ENCODE measurements around the gene DHX32.
"Not testable (repeated sequence)": the region's sequence is repeated elsewhere in the genome, so short reads cannot be mapped to it uniquely, and the experiment has no call there.

Gene DHX32

GRCh38 chr10:125881192-125881591, at the start of gene DHX32:
Gene DHX32 (minus strand): TSS chr10:125881292. CDS start chr10:125880824, 468 bp downstream.
- ATAC-seq (replicated peaks; ENCODE audit: extremely low read depth, poor library complexity, severe bottlenecking) (no peak), DNase-seq (ENCODE audit: low spot score in 2 of 2) (no peak)
- H3K9me3 Mint-ChIP-seq, result no peaks in the 10 kb centered on the region
- no peak within 1 kb of the TSS for H3K27ac Mint-ChIP-seq (ENCODE audit: low read depth)
- no peaks in the 10 kb centered on the region for H3K4me1 Mint-ChIP-seq
- peaks cover 6% of the 10 kb centered on the region for H3K36me3 Mint-ChIP-seq (ENCODE audit: insufficient read depth)
- no peak within 1 kb of the TSS for H3K4me3 Mint-ChIP-seq
- peaks cover 29% of the 10 kb centered on the region for H3K27me3 Mint-ChIP-seq

- DNase-seq (ENCODE audit: low spot score in 2 of 2), result no peak
- Mint-ChIP-seq H3K27me3 (peaks cover 49% of the 10 kb centered on the region), H3K4me1 (no peaks in the 10 kb centered on the region), H3K4me3 (no peak overlapping the region), H3K36me3 (ENCODE audit: insufficient read depth) (no peaks in the 10 kb centered on the region), H3K9me3 (no peaks in the 10 kb centered on the region), H3K27ac (ENCODE audit: low read depth) (no peak overlapping the region)
- no peak for ATAC-seq (replicated peaks; ENCODE audit: extremely low read depth, poor library complexity, severe bottlenecking)
These were observed 48.5 kb upstream of the DHX32 start for GRCh38 chr10:125929618-125930017.

- no peak overlapping the region for H3K4me3 Mint-ChIP-seq
- ATAC-seq (replicated peaks; ENCODE audit: extremely low read depth, poor library complexity, severe bottlenecking), result no peak
These were observed 48.0 kb upstream of the DHX32 start for GRCh38 chr10:125928928-125929585.

GRCh38 chr10:125927265-125927664, 46.2 kb upstream of the DHX32 start:
- not testable (repeated sequence) for ATAC-seq (replicated peaks; ENCODE audit: extremely low read depth, poor library complexity, severe bottlenecking); H3K36me3 Mint-ChIP-seq (ENCODE audit: insufficient read depth); H3K4me3 Mint-ChIP-seq; H3K9me3 Mint-ChIP-seq; H3K4me1 Mint-ChIP-seq; H3K27ac Mint-ChIP-seq (ENCODE audit: low read depth); DNase-seq (ENCODE audit: low spot score in 2 of 2)
- peaks cover 25% of the 10 kb centered on the region for H3K27me3 Mint-ChIP-seq

More at GRCh38 chr10:125928928-125929585, 48.0 kb upstream of the DHX32 start:
- Mint-ChIP-seq H3K27ac (ENCODE audit: low read depth) (no peak overlapping the region), H3K4me1 (no peaks in the 10 kb centered on the region), H3K36me3 (ENCODE audit: insufficient read depth) (no peaks in the 10 kb centered on the region), H3K9me3 (no peaks in the 10 kb centered on the region), H3K27me3 (peaks cover 43% of the 10 kb centered on the region)
- no peak for DNase-seq (ENCODE audit: low spot score in 2 of 2)

GRCh38 chr10:125926247-125926646, 45.2 kb upstream of the DHX32 start:
- Mint-ChIP-seq H3K4me1 (no peaks in the 10 kb centered on the region), H3K36me3 (ENCODE audit: insufficient read depth) (no peaks in the 10 kb centered on the region), H3K27me3 (peaks cover 15% of the 10 kb centered on the region), H3K27ac (ENCODE audit: low read depth) (no peak overlapping the region), H3K9me3 (no peaks in the 10 kb centered on the region), H3K4me3 (no peak overlapping the region)
- no peak for DNase-seq (ENCODE audit: low spot score in 2 of 2)
- no peak for ATAC-seq (replicated peaks; ENCODE audit: extremely low read depth, poor library complexity, severe bottlenecking)

GRCh38 chr10:125925262-125925834, 44.3 kb upstream of the DHX32 start:
- Mint-ChIP-seq H3K36me3 (ENCODE audit: insufficient read depth) (no peaks in the 10 kb centered on the region), H3K4me1 (no peaks in the 10 kb centered on the region)

GRCh38 chr10:125921643-125922306, 40.7 kb upstream of the DHX32 start:
- H3K4me1 Mint-ChIP-seq, result not testable (repeated sequence)

More at GRCh38 chr10:125925262-125925834, 44.3 kb upstream of the DHX32 start:
- DNase-seq (ENCODE audit: low spot score in 2 of 2) (no peak), ATAC-seq (replicated peaks; ENCODE audit: extremely low read depth, poor library complexity, severe bottlenecking) (no peak)
- no peak overlapping the region for H3K27ac Mint-ChIP-seq (ENCODE audit: low read depth)
- H3K4me3 Mint-ChIP-seq, result no peak overlapping the region
- H3K27me3 Mint-ChIP-seq, result peaks cover 11% of the 10 kb centered on the region
- H3K9me3 Mint-ChIP-seq, result no peaks in the 10 kb centered on the region

GRCh38 chr10:125917704-125918361, 36.7 kb upstream of the DHX32 start:
- H3K9me3 Mint-ChIP-seq; H3K4me3 Mint-ChIP-seq; H3K27ac Mint-ChIP-seq (ENCODE audit: low read depth); DNase-seq (ENCODE audit: low spot score in 2 of 2); H3K36me3 Mint-ChIP-seq (ENCODE audit: insufficient read depth); ATAC-seq (replicated peaks; ENCODE audit: extremely low read depth, poor library complexity, severe bottlenecking); H3K27me3 Mint-ChIP-seq; H3K4me1 Mint-ChIP-seq: not testable (repeated sequence)

More at GRCh38 chr10:125921643-125922306, 40.7 kb upstream of the DHX32 start:
- H3K9me3 Mint-ChIP-seq; H3K27ac Mint-ChIP-seq (ENCODE audit: low read depth); H3K27me3 Mint-ChIP-seq; H3K36me3 Mint-ChIP-seq (ENCODE audit: insufficient read depth); H3K4me3 Mint-ChIP-seq; ATAC-seq (replicated peaks; ENCODE audit: extremely low read depth, poor library complexity, severe bottlenecking); DNase-seq (ENCODE audit: low spot score in 2 of 2): not testable (repeated sequence)

GRCh38 chr10:125916977-125917376, 35.9 kb upstream of the DHX32 start:
- DNase-seq (ENCODE audit: low spot score in 2 of 2) (no peak), ATAC-seq (replicated peaks; ENCODE audit: extremely low read depth, poor library complexity, severe bottlenecking) (no peak)
- no peaks in the 10 kb centered on the region for H3K9me3 Mint-ChIP-seq
- no peak overlapping the region for H3K27ac Mint-ChIP-seq (ENCODE audit: low read depth)
- H3K4me3 Mint-ChIP-seq, result no peak overlapping the region
- no peaks in the 10 kb centered on the region for H3K4me1 Mint-ChIP-seq
- no peaks in the 10 kb centered on the region for H3K36me3 Mint-ChIP-seq (ENCODE audit: insufficient read depth)
- H3K27me3 Mint-ChIP-seq, result peaks cover 7% of the 10 kb centered on the region

GRCh38 chr10:125913277-125913676, 32.2 kb upstream of the DHX32 start:
- not testable (repeated sequence) for H3K27ac Mint-ChIP-seq (ENCODE audit: low read depth); H3K4me3 Mint-ChIP-seq

GRCh38 chr10:125911990-125912389, 30.9 kb upstream of the DHX32 start:
- H3K36me3 Mint-ChIP-seq (ENCODE audit: insufficient read depth), result no peaks in the 10 kb centered on the region
- no peak for DNase-seq (ENCODE audit: low spot score in 2 of 2)
- peaks cover 20% of the 10 kb centered on the region for H3K27me3 Mint-ChIP-seq
- no peak overlapping the region for H3K27ac Mint-ChIP-seq (ENCODE audit: low read depth)
- ATAC-seq (replicated peaks; ENCODE audit: extremely low read depth, poor library complexity, severe bottlenecking), result no peak
- H3K4me3 Mint-ChIP-seq, result no peak overlapping the region
- no peaks in the 10 kb centered on the region for H3K9me3 Mint-ChIP-seq
- H3K4me1 Mint-ChIP-seq, result no peaks in the 10 kb centered on the region

More at GRCh38 chr10:125913277-125913676, 32.2 kb upstream of the DHX32 start:
- DNase-seq (ENCODE audit: low spot score in 2 of 2); H3K36me3 Mint-ChIP-seq (ENCODE audit: insufficient read depth); H3K9me3 Mint-ChIP-seq; H3K4me1 Mint-ChIP-seq; ATAC-seq (replicated peaks; ENCODE audit: extremely low read depth, poor library complexity, severe bottlenecking): not testable (repeated sequence)
- peaks cover 20% of the 10 kb centered on the region for H3K27me3 Mint-ChIP-seq

- no peaks in the 10 kb centered on the region for H3K9me3 Mint-ChIP-seq
- H3K4me3 Mint-ChIP-seq, result no peak overlapping the region
- no peak overlapping the region for H3K27ac Mint-ChIP-seq (ENCODE audit: low read depth)
- H3K4me1 Mint-ChIP-seq, result no peaks in the 10 kb centered on the region
- no peaks in the 10 kb centered on the region for H3K36me3 Mint-ChIP-seq (ENCODE audit: insufficient read depth)
- no peak for DNase-seq (ENCODE audit: low spot score in 2 of 2)
- peaks cover 20% of the 10 kb centered on the region for H3K27me3 Mint-ChIP-seq
- no peak for ATAC-seq (replicated peaks; ENCODE audit: extremely low read depth, poor library complexity, severe bottlenecking)
These were observed 30.1 kb upstream of the DHX32 start for GRCh38 chr10:125911145-125911544.

Measured in central memory CD8-positive, alpha-beta T cell (primary cell).